K562 (cell line): ENCODE measurements around the gene BCAP31. TPM values are rescaled to one million over a fixed set of nuclear protein-coding genes. Genes with fewer than 3 reads are reported as not detected.

Experiments
- ATAC-seq: fragments of 200-7000 bp; cut with Tn5 transposase; 3 replicates; pipeline ENCODE4 v1.9.1; 2020; ENCODE audit warnings: moderate library complexity
- BruUV-seq: library from RNA; stranded (reverse); fragments of 400-500 nt; replicated peaks from 2 replicates; lab custom pipeline; 2021; lab: Mats Ljungman, UMichigan
- CTCF ChIA-PET: fragments of 300-600 bp; formaldehyde crosslinking; extraction: SDS; loops from one replicate; lab custom pipeline; 2021; ENCODE audit warnings: low intra/inter-chr PET ratio; lab: Yijun Ruan, JAX
- POLR2A ChIA-PET: fragments of 300-600, 350-650 bp; sonication (Branson Sonifier 250); formaldehyde crosslinking; extraction: SDS; loops from one replicate; lab custom pipeline; 2021; ENCODE audit warnings: antibody characterized with exemption, inconsistent platforms; lab: Yijun Ruan, JAX
- DNase-seq, 4 experiments: peaks; one replicate each; pipeline versions ENCODE4 v3.0.0 to v3.0.0-alpha.2; 2011 to 2018; ENCODE audit warnings: low spot score in 3 of 4, mixed read lengths in 3 of 4; ENCODE audit errors: extremely low read depth in 1 of 4
- FAIRE-seq: peaks from 2 replicates; lab custom pipeline; 2011; peaks lifted over from hg19 to GRCh38; lab: Jason Lieb, UNC
- H2AFZ ChIP-seq: 2 replicates; pipeline ENCODE4 v1.6.0; 2011; ENCODE audit warnings: low read depth, low read length, control low read depth, inconsistent platforms
- H3K27ac ChIP-seq: fragments of 200-600 bp; 3 replicates; pipeline ENCODE4 v1.8.0; 2011; ENCODE audit warnings: low read depth, mild to moderate bottlenecking, control low read depth, inconsistent platforms, low read length, moderate library complexity, mixed read lengths; ENCODE audit errors: extremely low read depth
- H3K27me3 ChIP-seq, 2 experiments: fragments of 300-600 bp in 1 of 2; 2 replicates in 1 of 2; 3 replicates in 1 of 2; pipeline versions ENCODE4 v1.6.0 to v1.8.0; 2011; ENCODE audit warnings: inconsistent platforms in 2 of 2, low read length in 2 of 2, mild to moderate bottlenecking in 1 of 2, mixed read lengths in 1 of 2, moderate library complexity in 1 of 2; ENCODE audit not compliant: control insufficient read depth in 2 of 2, insufficient read depth in 2 of 2
- H3K36me3 ChIP-seq: fragments of 300-600 bp; 3 replicates; pipeline ENCODE4 v1.8.0; 2011; ENCODE audit warnings: mild to moderate bottlenecking, low read length, inconsistent platforms; ENCODE audit not compliant: control insufficient read depth, insufficient read depth
- H3K4me1 ChIP-seq, 2 experiments: fragments of 200-600 bp in 1 of 2; replicated peaks in 1 of 2; 2 replicates in 1 of 2; 3 replicates in 1 of 2; pipeline versions ENCODE4 v1.5.1 to v1.8.0; 2011; ENCODE audit warnings: inconsistent platforms in 2 of 2, low read length in 2 of 2, mild to moderate bottlenecking in 1 of 2, mixed read lengths in 1 of 2, moderate library complexity in 1 of 2; ENCODE audit not compliant: control insufficient read depth in 2 of 2, insufficient read depth in 2 of 2
- H3K4me2 ChIP-seq: 2 replicates; pipeline ENCODE4 v1.6.1; 2011; ENCODE audit warnings: low read length, control low read depth, inconsistent platforms, mixed read lengths; ENCODE audit not compliant: insufficient read depth
- H3K4me3 ChIP-seq: fragments of 200-600 bp; sonication (generic), shearing (Covaris generic); 2 replicates; pipeline ENCODE4 v1.5.1; 2016; ENCODE audit warnings: control low read depth, inconsistent platforms
- H3K79me2 ChIP-seq: fragments of 200-600 bp; 3 replicates; pipeline ENCODE4 v1.8.0; 2011; ENCODE audit warnings: low read length, inconsistent platforms; ENCODE audit not compliant: control insufficient read depth, insufficient read depth
- H3K9ac ChIP-seq, 2 experiments: 2 replicates each; pipeline versions ENCODE4 v1.6.0 to v1.6.1; 2011; ENCODE audit warnings: low read depth in 2 of 2, low read length in 2 of 2, control low read depth in 1 of 2, inconsistent platforms in 1 of 2, mild to moderate bottlenecking in 1 of 2, mixed read lengths in 1 of 2; ENCODE audit not compliant: insufficient read depth in 1 of 2
- H3K9me1 ChIP-seq: one replicate; pipeline ENCODE4 v1.6.0; 2011; ENCODE audit warnings: inconsistent platforms, mild to moderate bottlenecking, low read length, moderate library complexity; ENCODE audit not compliant: control insufficient read depth, insufficient read depth
- H3K9me3 ChIP-seq: replicated peaks from 2 replicates; pipeline ENCODE4 v1.5.1; 2011; ENCODE audit warnings: low read depth, low read length, inconsistent platforms; ENCODE audit not compliant: control insufficient read depth, insufficient read depth
- H4K20me1 ChIP-seq: replicated peaks from 2 replicates; pipeline ENCODE4 v1.6.1; 2011; ENCODE audit warnings: low read length, inconsistent platforms, mixed read lengths; ENCODE audit not compliant: control insufficient read depth, insufficient read depth
- CEBPZ ChIP-seq: fragments of 150-350 bp; IDR thresholded peaks from 2 replicates; pipeline ENCODE4 v1.6.1; 2014; ENCODE audit warnings: low read depth, mild to moderate bottlenecking, low read length, borderline replicate concordance
- CREBBP ChIP-seq: IDR thresholded peaks from one replicate; pipeline ENCODE4 v1.6.1; 2012; ENCODE audit warnings: low read depth, mild to moderate bottlenecking, control low read depth, inconsistent platforms, low read length
- ZC3H4 ChIP-seq: sonication (generic); formaldehyde crosslinking; IDR thresholded peaks from 2 replicates; pipeline ENCODE4 v1.9.0; 2021; ENCODE audit warnings: missing genetic modification reagents, borderline replicate concordance
- WGBS: fragments of 100-300 bp; shearing (Covaris generic); methylation state at CpG from one replicate; pipeline ENCODE4 v1.1.6; 2016; ENCODE audit warnings: low coverage, mixed read lengths; ENCODE audit not compliant: insufficient coverage; ENCODE audit errors: missing lambda C conversion rate; 5-methylcytosine and 5-hydroxymethylcytosine counted together
- in situ Hi-C: fragments of 300-500 bp; cut with MboI; formaldehyde crosslinking; loops from 4 replicates; pipeline ENCODE4 v1.15.0; 2018; ENCODE audit warnings: inconsistent platforms, mixed read lengths
- intact Hi-C: fragments of 100-400 bp; cut with micrococcal nuclease; formaldehyde crosslinking; loops from 2 replicates; pipeline ENCODE4 v1.14.2; 2022
- polyA plus RNA-seq, 8 experiments: library from polyadenylated mRNA; depleted of rRNA in 4 of 8; stranded (reverse) in 5 of 8; unstranded in 3 of 8; fragments of >200 nt; fragmentation: Nextera tagmentation in 2 of 8; fragmentation: Illumina TruSeq in 1 of 8; extraction: Ambion mirVana in 2 of 8; extraction: Trizol in 1 of 8; gene quantifications; 2 replicates each; pipeline versions ENCODE4 v1.2.1 to v1.2.3, GENCODE V29; 2011 to 2014; ENCODE audit warnings: inconsistent platforms in 1 of 8, missing spikeins in 1 of 8
- total RNA-seq, 7 experiments: library from RNA; depleted of rRNA in 6 of 7; stranded (reverse); fragments of >200 nt in 6 of 7; fragmentation: Illumina TruSeq in 2 of 7; extraction: Trizol in 2 of 7; gene quantifications; 2 replicates each; pipeline versions ENCODE4 v1.2.1 to v1.2.3, GENCODE V29; 2011 to 2021; ENCODE audit warnings: low replicate concordance in 1 of 7
- TF ChIP-seq, protein P1 (sequence below): fragments of 250-450 bp; sonication (Bioruptor Pico); IDR thresholded peaks from 2 replicates; pipeline ENCODE4 v1.6.1; 2021; ENCODE audit warnings: mild to moderate bottlenecking

The BCAP31 gene
- total and polyA plus RNA-seq, 9 of the 15 experiments (the other 6 are each of a cell fraction or from before 2014, with no cell fraction given), result 156 to 683 (median 188) TPM

DNA sequence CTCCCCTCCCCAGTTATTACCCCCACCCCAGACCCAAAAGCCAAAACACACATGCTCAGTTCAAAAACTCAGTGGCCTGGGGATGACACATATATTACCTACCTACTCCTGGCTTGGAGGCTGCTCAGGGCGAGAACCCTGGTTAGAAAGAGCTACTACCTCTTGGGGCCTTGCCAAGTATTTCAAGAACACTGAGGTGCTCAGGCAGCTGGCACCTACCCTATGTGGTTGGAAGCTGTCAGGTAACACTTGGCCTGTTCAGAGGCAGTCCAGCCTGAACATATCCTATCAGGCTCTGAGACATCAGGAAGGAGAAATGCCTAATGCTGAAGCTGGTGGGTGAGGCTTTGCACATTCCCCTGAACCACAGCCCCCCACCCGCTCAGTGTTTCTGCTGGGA lies 4.9 kb downstream of the BCAP31 start:
- no peak for FAIRE-seq
- peaks cover 10% of the 10 kb centered on the region for H4K20me1 ChIP-seq
- in situ Hi-C loops, result no loop called here
- H3K9ac ChIP-seq, result no peak overlapping the region
- no peak for ATAC-seq
- DNase-seq, result no peak
- 100% methylated on average over 1 of the region's 2 CpGs for WGBS
- no peaks in the 10 kb centered on the region for H3K9me3 ChIP-seq
- no peaks in the 10 kb centered on the region for H3K9me1 ChIP-seq
- no peak overlapping the region for H3K27ac ChIP-seq
- no peak overlapping the region for H3K4me2 ChIP-seq
- intact Hi-C loops, result no loop called here
- TF ChIP-seq CEBPZ, result no peak
- no peak for TF ChIP-seq CREBBP
- no peak for TF ChIP-seq ZC3H4 (CRISPR knock-in tag)
- TF ChIP-seq, protein P1, sequence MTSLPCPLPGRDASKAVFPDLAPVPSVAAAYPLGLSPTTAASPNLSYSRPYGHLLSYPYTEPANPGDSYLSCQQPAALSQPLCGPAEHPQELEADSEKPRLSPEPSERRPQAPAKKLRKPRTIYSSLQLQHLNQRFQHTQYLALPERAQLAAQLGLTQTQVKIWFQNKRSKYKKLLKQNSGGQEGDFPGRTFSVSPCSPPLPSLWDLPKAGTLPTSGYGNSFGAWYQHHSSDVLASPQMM (CRISPR knock-in tag), result no peak
- TF ChIP-seq, all 486 proteins: peak for 0
- CTCF ChIA-PET, result no interaction called here
- H3K36me3 ChIP-seq, result peaks cover 80% of the 10 kb centered on the region
- peaks cover 50% of the 10 kb centered on the region for H3K79me2 ChIP-seq
- POLR2A ChIA-PET, result interaction anchor here (0.8 to 1.9 kb wide), 2 partner anchors 11 to 21 kb away, joined by 4 to 6 read pairs; no protein-coding TSS in a partner anchor
- H3K27me3 ChIP-seq, result no peaks in the 10 kb centered on the region
- BruUV-seq, result no TSS peak
- no peak overlapping the region for H2AFZ ChIP-seq
- H3K4me1 ChIP-seq, result peaks cover 12 to 16% of the 10 kb centered on the region in 2 experiments; a peak in 4 of 5 replicates
- no peak overlapping the region for H3K4me3 ChIP-seq
